ENCODE results near the gene CRTC1. TPM values are rescaled to one million over a fixed set of nuclear protein-coding genes. Genes with fewer than 3 reads are reported as not detected.
A peak's percentile ranks its signal among the peaks of the same experiment; 100 is the strongest.

CRTC1 gene
- total and polyA plus RNA-seq, 9 of the 15 experiments (the other 6 are each of a cell fraction or from before 2014, with no cell fraction given) = 0.25 to 3.8 (median 1.2) TPM; not detected in 2

DNA sequence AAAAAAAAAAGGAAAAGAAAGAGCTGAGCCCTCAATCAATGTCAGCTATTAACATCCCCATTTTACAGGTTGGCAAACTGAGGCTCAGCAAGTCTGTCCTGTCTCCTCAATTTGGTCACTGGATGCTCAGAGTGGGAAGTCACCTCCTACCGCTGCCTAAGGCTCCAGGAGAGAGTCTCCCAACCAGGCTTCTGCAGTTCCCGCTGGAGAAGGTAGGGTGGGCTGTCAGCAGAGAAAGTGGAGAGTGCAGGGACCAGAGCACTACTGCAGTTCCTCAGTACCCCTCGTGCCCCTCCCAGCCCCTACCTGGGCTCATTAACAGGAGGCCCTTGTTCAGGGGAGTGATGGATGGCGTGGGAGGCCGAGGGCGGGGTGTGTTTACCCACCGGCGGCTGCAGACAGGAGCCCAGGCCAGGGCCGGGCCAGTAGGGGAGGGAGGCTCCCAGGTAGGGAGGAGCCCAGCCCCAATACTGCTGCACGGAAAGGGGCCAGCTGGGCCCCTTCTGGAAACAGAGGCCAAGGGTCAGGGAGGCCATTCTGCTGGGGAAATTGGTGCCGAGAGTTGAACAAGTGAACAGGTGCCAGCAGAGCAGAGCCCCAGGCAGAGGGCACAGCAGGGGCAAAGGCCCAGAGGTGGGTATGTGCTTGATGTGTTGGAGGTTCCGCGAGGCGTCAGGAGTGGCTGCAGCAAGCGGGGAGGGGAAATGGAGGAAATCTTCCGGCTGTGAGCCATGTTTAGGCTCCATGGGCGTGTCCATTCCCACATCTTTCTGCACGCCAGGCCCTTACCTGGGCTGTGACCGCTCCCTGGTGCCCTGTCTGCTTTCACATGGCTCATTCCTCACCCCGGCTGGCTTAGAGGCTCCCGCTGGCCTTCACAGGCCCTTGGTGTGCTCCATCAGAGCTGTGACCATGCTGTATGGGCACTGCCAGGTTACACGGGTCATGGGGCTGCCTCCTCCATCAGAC, 115.2 kb downstream of the CRTC1 start (continued):
- TF ChIP-seq, protein P1, sequence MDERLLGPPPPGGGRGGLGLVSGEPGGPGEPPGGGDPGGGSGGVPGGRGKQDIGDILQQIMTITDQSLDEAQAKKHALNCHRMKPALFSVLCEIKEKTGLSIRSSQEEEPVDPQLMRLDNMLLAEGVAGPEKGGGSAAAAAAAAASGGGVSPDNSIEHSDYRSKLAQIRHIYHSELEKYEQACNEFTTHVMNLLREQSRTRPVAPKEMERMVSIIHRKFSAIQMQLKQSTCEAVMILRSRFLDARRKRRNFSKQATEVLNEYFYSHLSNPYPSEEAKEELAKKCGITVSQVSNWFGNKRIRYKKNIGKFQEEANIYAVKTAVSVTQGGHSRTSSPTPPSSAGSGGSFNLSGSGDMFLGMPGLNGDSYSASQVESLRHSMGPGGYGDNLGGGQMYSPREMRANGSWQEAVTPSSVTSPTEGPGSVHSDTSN (CRISPR knock-in tag; IDR thresholded peaks at IDR 0.05; ENCODE audit: low read depth) = no peak
- TF ChIP-seq, protein P1 (tag; conservative IDR thresholded peaks at IDR 0.05; ENCODE audit: low read depth) = peak; percentile 56
- TF ChIP-seq TAL1 (IDR thresholded peaks at IDR 0.05) (no peak), GABPB1 (CRISPR knock-in tag; IDR thresholded peaks at IDR 0.05) (no peak), DPF2 (IDR thresholded peaks at IDR 0.05) (no peak)

DNA sequence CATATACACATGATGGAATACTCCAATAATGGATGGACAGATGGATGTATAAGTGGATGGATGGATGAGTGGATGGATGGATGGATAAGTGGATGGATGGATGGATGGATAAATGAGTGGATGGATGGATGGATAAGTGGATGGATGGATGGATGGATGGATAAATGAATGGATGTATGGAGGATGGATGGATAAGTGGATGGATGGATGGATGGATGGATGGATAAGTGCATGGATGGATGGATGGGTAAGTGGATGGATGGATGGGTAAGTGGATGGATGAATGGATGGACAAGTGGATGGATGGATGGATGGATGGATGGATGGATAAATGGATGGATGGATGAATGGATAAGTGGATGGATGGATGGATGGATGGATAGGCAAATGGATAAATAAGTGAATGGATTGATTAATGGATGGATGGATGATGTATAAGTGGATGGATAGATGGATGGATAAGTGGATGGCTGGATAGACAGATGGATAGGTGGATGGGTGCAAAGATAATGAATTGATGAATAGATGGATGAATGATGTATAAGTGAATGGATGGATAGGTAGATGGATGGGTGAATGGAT, 116.0 kb downstream of the CRTC1 start:
- FAIRE-seq (no peak), ATAC-seq (no peak), DNase-seq (ENCODE audit: extremely low read depth in 1 of 4, low spot score in 3 of 4) (no peak)
- POLR2A ChIA-PET = interaction anchor here (0.6 kb wide), 2 partner anchors 47 to 98 kb away, joined by 3 read pairs; no protein-coding TSS in a partner anchor
- CTCF ChIA-PET (ENCODE audit: low intra/inter-chr PET ratio) = no interaction called here
- Histone ChIP-seq H3K4me2 (ENCODE audit: insufficient read depth, low read length) (no peak overlapping the region), H3K9ac (ENCODE audit: insufficient read depth in 1 of 2, low read depth in 2 of 2, low read length in 2 of 2) (no peak overlapping the region), H3K9me1 (ENCODE audit: control insufficient read depth, insufficient read depth, low read length) (no peaks in the 10 kb centered on the region), H3K9me3 (replicated peaks; ENCODE audit: control insufficient read depth, insufficient read depth, low read depth, low read length) (peaks cover 3% of the 10 kb centered on the region; the same call in 1 of the 2 replicates), H3K27ac (ENCODE audit: extremely low read depth, low read depth, low read length) (no peak overlapping the region), H3K4me3 (no peak overlapping the region), H2AFZ (ENCODE audit: low read depth, low read length) (no peak overlapping the region), H4K20me1 (replicated peaks; ENCODE audit: control insufficient read depth, insufficient read depth, low read length) (0 out of 2 replicates have a peak, but pooled peaks cover 5% of the 10 kb centered on the region), H3K36me3 (ENCODE audit: control insufficient read depth, insufficient read depth, low read length) (no peaks in the 10 kb centered on the region), H3K27me3 (ENCODE audit: control insufficient read depth in 2 of 2, insufficient read depth in 2 of 2, low read length in 2 of 2) (peaks cover 6 to 35% of the 10 kb centered on the region in 2 experiments; a peak in 4 of 5 replicates), H3K4me1 (replicated peaks in 1 of 2; ENCODE audit: control insufficient read depth in 2 of 2, insufficient read depth in 2 of 2, low read length in 2 of 2) (peaks cover 0 to 18% of the 10 kb centered on the region in 2 experiments; a peak in 2 of 5 replicates), H3K79me2 (ENCODE audit: control insufficient read depth, insufficient read depth, low read length) (no peaks in the 10 kb centered on the region)
- in situ Hi-C loops (cut with MboI) = no loop called here
- TF ChIP-seq CAMTA2 (CRISPR knock-in tag; conservative IDR thresholded peaks at IDR 0.05) (no peak), TSC22D4 (tag; IDR thresholded peaks at IDR 0.05) (0 out of 2 replicates have a peak, but pooled peaks have one; percentile 11)
- intact Hi-C loops (cut with micrococcal nuclease) = no loop called here
- no TSS peak for BruUV-seq (replicated peaks)

All from K562 (cell line).